ENCODE results near the gene C19orf44. TPM values are rescaled to one million over a fixed set of nuclear protein-coding genes. Genes with fewer than 3 reads are reported as not detected.
"Not testable (repeated sequence)": the region's sequence is repeated elsewhere in the genome, so short reads cannot be mapped to it uniquely, and the experiment has no call there.

Gene C19orf44
- total RNA-seq, 1 donor from 2014 or later: 5.3 TPM

DNA sequence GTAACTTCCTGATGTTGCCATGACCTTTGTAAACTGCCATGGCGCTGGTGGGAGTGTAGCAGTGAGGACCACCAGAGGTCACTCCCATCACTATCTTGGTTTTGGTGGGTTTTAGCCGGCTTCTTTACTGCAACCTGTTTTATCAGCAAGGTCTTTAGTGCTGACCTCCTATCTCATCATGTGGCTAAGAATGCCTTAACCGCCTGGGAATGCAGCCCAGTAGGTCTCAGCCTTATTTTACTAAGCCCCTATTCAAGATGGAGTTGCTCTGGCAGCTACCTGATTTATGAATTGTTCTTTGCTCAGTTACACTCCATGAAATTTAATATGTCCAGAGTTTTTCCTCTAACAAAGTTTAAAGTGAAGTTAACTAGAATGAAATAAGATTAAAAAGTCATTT is 19.8 kb upstream of the C19orf44 start:
- DNase-seq (ENCODE audit: extremely low spot score, unreplicated experiment): no peak
- Mint-ChIP-seq H3K27ac (ENCODE audit: unreplicated experiment) (no peak overlapping the region), H3K27me3 (ENCODE audit: unreplicated experiment) (no peaks in the 10 kb centered on the region), H3K4me1 (ENCODE audit: unreplicated experiment) (peaks cover 2% of the 10 kb centered on the region), H3K4me3 (ENCODE audit: unreplicated experiment) (no peak overlapping the region), H3K36me3 (ENCODE audit: unreplicated experiment) (no peaks in the 10 kb centered on the region), H3K9me3 (ENCODE audit: unreplicated experiment) (no peaks in the 10 kb centered on the region)
- no peak for TF ChIP-seq CTCF (IDR thresholded peaks at IDR 0.05)

GRCh38 chr19:16477311-16477710 is 18.9 kb upstream of the C19orf44 start:
- H3K4me3 Mint-ChIP-seq (ENCODE audit: unreplicated experiment): no peak overlapping the region

GRCh38 chr19:16482745-16483144 is 13.4 kb upstream of the C19orf44 start:
- TF ChIP-seq CTCF (IDR thresholded peaks at IDR 0.05): no peak
- no peaks in the 10 kb centered on the region for H3K36me3 Mint-ChIP-seq (ENCODE audit: unreplicated experiment)
- H3K27ac Mint-ChIP-seq (ENCODE audit: unreplicated experiment): no peak overlapping the region

More at GRCh38 chr19:16477311-16477710, 18.9 kb upstream of the C19orf44 start:
- no peak overlapping the region for H3K27ac Mint-ChIP-seq (ENCODE audit: unreplicated experiment)
- no peaks in the 10 kb centered on the region for H3K36me3 Mint-ChIP-seq (ENCODE audit: unreplicated experiment)
- no peak for DNase-seq (ENCODE audit: extremely low spot score, unreplicated experiment)
- no peak for TF ChIP-seq CTCF (IDR thresholded peaks at IDR 0.05)
- no peaks in the 10 kb centered on the region for H3K27me3 Mint-ChIP-seq (ENCODE audit: unreplicated experiment)
- peaks cover 2% of the 10 kb centered on the region for H3K4me1 Mint-ChIP-seq (ENCODE audit: unreplicated experiment)
- no peaks in the 10 kb centered on the region for H3K9me3 Mint-ChIP-seq (ENCODE audit: unreplicated experiment)

GRCh38 chr19:16486476-16486875 is 9.7 kb upstream of the C19orf44 start:
- not testable (repeated sequence) for H3K27me3 Mint-ChIP-seq (ENCODE audit: unreplicated experiment); H3K9me3 Mint-ChIP-seq (ENCODE audit: unreplicated experiment); H3K4me3 Mint-ChIP-seq (ENCODE audit: unreplicated experiment); H3K27ac Mint-ChIP-seq (ENCODE audit: unreplicated experiment); H3K36me3 Mint-ChIP-seq (ENCODE audit: unreplicated experiment); DNase-seq (ENCODE audit: extremely low spot score, unreplicated experiment); H3K4me1 Mint-ChIP-seq (ENCODE audit: unreplicated experiment)

More at GRCh38 chr19:16482745-16483144, 13.4 kb upstream of the C19orf44 start:
- Mint-ChIP-seq H3K9me3 (ENCODE audit: unreplicated experiment) (no peaks in the 10 kb centered on the region), H3K27me3 (ENCODE audit: unreplicated experiment) (peaks cover 4% of the 10 kb centered on the region), H3K4me3 (ENCODE audit: unreplicated experiment) (no peak overlapping the region), H3K4me1 (ENCODE audit: unreplicated experiment) (no peaks in the 10 kb centered on the region)
- DNase-seq (ENCODE audit: extremely low spot score, unreplicated experiment): no peak

DNA sequence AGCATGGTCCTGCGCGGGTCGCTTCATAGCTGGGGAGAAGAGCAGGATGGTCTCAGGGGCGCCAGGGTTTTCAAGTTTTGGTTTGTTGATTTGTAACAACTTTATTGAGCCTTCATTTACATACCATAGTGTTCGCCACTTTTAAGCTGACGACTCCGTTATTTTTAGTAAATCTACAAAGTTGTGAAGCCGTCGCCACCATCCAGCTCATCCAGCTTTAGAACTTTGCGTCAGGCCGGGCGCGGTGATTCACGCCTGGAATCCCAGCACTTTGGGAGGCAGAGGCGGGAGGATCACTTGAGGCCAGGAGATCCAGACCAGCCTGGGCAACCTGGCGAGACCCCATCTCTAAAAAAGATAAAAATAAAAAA is 404 bp downstream of the C19orf44 start:
- peaks cover 28% of the 10 kb centered on the region for H3K4me1 Mint-ChIP-seq (ENCODE audit: unreplicated experiment)
- no peaks in the 10 kb centered on the region for H3K9me3 Mint-ChIP-seq (ENCODE audit: unreplicated experiment)
- peaks cover 7% of the 10 kb centered on the region for H3K36me3 Mint-ChIP-seq (ENCODE audit: unreplicated experiment)
- no peak for TF ChIP-seq CTCF (IDR thresholded peaks at IDR 0.05)
- H3K27ac Mint-ChIP-seq (ENCODE audit: unreplicated experiment): peak overlapping the region; percentile 95
- no peak for DNase-seq (ENCODE audit: extremely low spot score, unreplicated experiment)
- H3K4me3 Mint-ChIP-seq (ENCODE audit: unreplicated experiment): peak overlapping the region; percentile 99
- H3K27me3 Mint-ChIP-seq (ENCODE audit: unreplicated experiment): no peaks in the 10 kb centered on the region

GRCh38 chr19:16497042-16497441 is 848 bp downstream of the C19orf44 start:
- H3K9me3 Mint-ChIP-seq (ENCODE audit: unreplicated experiment): no peaks in the 10 kb centered on the region
- no peak for TF ChIP-seq CTCF (IDR thresholded peaks at IDR 0.05)
- H3K36me3 Mint-ChIP-seq (ENCODE audit: unreplicated experiment): peaks cover 7% of the 10 kb centered on the region
- peaks cover 28% of the 10 kb centered on the region for H3K4me1 Mint-ChIP-seq (ENCODE audit: unreplicated experiment)
- no peak for DNase-seq (ENCODE audit: extremely low spot score, unreplicated experiment)
- peak overlapping the region; percentile 95 for H3K27ac Mint-ChIP-seq (ENCODE audit: unreplicated experiment)
- H3K27me3 Mint-ChIP-seq (ENCODE audit: unreplicated experiment): no peaks in the 10 kb centered on the region
- H3K4me3 Mint-ChIP-seq (ENCODE audit: unreplicated experiment): peak overlapping the region; percentile 99
